NCI-H2081 (cell line): Measurements from ENCODE around the gene MAPRE2.

Source experiments
- DNase-seq, 2 experiments: peaks; one replicate each; lab custom pipeline; 2025; lab: John Stamatoyannopoulos, UW

Gene MAPRE2

DNA sequence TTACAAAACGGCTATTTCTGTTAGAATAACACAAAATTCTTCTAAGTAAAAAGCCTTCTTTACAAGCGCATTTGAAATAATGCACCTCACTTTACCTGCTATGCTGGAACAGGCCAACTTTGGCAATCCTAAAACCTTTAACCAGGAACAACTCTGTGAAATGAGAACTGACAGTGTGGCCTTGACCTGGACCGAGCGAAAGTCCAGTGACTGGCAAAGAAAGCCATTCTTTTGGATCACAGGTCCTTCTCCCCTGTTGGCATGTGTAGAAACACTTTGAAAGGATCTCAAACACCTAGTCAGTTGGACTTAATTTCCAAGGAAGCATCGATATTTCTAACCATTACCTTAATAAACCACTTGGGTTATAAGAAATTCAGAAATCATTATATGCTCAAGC lies 21.2 kb downstream of the MAPRE2 start:
- DNase-seq = no peak

DNA sequence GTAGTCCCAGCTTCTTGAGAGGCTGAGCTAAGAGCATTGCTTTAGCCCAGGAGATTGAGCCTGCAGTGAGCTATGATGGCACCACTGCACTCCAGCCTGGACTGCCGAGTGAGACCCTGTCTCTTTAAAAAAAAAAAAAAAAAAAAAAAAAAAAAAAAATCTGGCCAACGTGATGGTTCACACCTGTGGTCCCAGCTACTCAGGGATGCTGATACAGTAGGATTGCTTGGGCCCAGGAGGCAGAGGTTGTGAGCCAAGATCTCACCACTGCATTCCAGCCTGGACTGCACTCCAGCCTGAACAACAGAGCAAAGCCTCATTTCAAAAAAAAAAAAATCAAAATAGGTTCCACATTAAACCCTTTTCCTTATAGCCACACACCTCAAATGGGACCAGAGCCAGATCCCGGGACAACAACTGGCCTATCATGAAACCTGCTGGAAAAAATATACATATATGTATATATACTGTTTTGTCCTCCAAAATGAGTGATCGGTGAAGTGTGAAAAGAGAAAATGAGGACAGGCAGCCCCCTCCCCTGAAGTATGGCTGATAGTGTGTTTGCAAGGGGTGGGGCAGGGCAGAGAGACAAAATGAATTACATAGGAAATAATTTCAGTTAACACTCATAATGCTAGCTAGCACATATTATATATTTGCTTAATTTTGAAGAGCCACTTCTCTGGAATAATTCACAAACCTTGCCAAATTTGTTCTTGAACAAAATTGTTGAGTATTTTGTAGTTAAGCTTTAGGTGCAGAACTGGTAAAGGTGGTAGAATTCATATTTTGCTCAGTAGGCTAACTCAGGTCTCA lies 22.9 kb downstream of the MAPRE2 start:
- no peak for DNase-seq

DNA sequence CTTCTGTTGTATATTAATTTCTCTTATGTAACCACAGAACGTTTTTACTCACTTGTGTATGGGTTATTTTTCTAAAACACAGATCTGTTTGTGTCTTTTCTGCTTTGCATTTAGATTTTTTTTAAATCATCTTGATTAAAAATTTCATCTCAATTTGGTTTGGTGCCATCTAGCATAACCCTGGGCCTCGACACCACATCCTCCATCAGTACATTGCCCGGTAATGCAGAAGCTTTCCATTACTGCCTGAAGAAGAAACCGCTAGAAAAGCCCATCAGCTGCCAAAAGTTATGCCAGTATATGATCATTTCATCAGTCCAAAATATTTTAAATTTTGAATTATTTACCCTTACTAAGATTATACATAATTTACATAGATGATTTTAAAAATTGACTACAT lies 26.2 kb downstream of the MAPRE2 start:
- DNase-seq = no peak

DNA sequence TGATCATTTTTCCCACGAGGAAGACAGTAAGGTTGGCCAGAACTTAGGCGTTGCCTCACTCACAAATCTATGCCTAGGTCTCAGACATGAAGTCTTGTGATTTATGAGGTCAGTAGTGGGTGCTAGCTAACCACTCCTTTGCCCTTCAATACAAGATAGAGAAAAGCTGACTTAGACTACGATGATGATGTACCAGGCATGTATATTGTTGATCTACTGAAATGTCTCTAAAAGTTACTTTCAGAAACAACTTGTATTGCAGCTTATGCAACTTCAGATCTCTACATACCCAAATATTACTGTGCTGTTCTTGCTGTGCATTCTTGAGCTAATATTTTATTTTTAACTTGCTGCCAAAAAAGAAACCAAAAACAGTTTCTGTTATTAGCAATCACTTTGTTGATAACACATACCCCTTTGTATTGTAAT lies 30.6 kb downstream of the MAPRE2 start:
- DNase-seq = no peak

DNA sequence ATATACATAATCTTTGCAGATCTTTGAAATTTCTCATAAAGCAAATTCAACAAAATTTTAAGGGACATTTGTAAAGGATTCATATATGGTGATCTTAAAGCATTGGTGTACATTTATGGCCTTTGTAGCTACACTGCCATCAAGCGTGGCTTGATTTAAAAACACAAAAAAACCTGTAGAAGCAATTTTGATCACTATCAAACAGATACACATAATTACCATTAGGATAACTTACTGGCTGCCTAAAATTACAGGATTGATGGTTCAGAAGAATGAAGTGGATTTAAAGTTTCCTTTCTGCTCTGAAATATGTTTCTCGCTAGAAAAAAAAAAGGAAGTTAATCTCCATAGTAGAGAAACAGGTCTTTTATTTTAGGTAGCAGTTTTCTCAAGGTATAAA lies 31.4 kb downstream of the MAPRE2 start:
- DNase-seq = no peak

DNA sequence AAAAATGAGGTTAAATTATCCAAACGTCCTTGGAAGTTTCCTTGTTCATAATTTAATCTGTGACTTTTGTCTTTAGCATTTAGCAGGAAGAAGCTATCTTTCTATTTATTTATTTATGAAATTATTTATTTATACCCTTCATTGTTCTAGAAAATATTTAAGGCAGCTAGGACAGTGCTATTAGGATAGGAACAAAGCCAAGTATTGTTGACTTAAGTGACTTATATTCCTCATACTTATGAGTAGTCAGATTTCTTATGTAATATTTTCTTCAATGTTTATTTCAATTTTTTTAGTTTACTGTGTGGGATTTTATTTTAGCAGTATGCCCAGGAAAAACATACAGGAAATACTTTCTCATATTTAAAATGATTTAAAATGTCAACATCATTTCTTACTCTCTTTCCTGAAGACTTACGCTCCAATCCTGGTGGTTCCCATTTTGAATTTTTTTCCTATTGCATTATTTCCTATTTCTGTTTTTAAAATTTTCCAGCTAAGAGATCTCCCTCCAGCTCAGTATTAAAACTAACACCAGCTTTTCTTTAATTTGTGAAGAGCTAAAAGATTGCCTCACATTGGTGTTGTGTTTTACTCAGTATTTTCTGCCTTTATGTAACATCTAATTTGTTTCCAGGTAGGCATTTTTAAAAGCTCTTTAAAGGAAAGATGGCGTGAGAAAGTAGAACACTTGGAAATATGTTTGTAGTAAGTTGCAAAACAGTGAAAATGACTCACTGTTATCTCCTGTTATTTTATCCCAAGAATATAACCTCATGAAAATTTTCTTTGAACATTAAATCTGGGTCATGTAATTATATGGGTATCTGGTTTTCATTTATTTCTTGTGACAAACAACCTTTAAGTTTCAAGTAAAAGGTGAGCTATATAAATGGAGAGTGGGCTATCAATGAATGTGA lies 32.2 kb downstream of the MAPRE2 start:
- DNase-seq = no peak

DNA sequence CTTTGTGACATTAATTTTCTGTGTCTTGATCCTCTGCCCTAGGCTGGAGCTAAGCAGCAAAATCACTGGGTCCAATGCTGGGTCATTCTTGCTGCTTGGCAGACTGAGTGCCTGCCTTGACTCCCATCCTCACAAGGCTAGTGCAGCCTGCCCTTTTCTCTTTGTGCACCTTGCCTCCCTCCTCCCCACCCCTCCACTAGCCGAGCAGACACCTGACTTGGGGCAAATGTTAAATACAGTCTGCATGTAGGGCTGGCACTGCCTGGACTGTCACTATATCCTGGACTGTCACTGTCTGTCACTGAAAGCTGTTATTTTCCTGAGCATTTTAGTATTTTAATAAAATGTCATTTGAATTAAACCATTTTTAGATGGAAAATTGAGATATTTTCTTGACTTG lies 33.4 kb downstream of the MAPRE2 start:
- no peak for DNase-seq

DNA sequence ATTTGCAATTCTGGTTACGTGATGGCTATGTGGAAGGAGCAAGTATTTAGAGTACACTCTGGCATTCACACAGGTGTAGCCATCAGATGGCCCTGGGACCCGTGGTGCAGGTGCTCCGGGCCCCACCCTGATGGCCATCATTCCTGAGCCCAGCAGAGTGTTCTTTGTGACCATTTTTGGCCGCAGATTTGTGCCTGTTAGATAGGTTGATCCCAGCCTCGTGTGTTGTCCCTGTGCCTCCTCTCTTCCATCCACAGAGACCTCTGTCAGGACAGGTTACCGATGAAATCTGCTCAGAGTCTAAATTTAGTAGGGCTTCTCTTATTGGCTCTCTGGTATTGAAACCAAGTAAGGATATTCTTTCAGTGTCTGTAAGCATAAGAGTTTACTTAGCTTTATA lies 33.9 kb downstream of the MAPRE2 start:
- no peak for DNase-seq

DNA sequence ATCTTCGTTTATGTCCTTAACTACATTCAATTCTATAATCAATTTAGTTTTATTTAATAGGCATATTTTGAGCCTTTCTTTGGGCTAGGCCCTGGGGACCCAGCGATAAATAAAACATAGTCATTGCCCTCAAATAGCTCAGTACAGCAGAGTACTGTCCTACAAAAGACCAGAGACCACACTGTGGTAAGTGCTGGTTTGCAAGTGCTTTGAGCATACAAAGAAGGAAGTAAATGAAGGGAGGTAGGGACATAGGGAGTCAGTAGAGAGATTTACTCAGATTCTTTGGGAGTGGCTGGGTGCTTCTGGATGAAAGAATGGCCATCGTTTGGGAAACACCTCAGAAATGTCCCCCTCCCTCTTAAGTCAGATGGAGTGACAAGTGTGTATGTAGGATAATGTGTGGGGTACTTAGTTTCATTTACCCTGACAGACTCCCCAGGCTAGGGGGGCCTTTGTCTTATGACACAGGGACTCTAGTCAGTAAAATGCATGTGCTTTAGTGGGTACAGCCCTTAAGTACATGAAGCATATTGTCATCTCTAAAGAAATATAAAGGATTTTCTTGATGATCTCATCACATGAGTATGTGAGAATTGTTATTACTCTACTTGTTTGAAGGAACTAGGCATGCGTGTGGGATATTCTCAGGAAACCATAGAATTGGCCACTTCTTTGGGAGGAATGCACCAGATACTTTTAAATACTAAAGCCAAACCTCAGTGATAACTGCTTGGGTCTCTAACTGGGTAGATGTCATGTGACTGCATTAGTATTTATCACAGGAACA lies 35.1 kb downstream of the MAPRE2 start:
- no peak for DNase-seq

DNA sequence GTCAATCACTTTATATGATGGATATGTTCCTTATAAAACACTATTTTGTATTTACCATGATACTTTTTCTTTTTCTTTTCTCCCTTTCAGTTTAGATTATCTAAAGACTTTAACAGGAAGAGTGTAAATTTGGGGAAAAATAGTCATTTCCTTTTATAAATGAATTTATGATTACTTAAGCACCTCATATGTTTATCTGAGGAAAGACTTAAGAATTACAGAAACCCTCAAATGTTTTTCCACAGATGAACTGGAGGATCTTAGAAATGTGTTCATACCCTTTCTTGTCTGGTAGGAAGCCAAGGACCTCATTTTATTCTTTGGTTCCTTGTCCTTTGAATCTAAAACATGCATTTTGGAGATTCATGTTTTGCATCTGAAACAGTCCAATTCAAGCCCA lies 36.7 kb downstream of the MAPRE2 start:
- no peak for DNase-seq

DNA sequence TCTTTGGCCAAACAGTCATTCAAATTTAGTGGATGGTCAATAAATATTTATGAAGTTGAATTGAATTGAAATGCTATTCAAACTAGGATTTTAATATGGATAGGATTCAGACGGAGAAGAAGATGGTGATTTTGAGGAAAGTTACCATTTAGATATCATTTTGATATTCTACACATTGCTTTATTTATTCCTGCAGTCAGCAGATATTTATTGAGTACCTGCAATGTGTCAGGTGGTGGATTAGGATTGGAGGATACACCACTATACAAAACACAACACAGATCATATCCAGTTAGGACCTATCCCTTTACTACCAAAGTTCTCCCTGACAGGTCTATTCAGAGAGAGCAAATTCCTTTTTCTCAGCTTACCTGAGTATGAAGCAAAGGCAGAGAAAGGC lies 38.8 kb downstream of the MAPRE2 start:
- no peak for DNase-seq

DNA sequence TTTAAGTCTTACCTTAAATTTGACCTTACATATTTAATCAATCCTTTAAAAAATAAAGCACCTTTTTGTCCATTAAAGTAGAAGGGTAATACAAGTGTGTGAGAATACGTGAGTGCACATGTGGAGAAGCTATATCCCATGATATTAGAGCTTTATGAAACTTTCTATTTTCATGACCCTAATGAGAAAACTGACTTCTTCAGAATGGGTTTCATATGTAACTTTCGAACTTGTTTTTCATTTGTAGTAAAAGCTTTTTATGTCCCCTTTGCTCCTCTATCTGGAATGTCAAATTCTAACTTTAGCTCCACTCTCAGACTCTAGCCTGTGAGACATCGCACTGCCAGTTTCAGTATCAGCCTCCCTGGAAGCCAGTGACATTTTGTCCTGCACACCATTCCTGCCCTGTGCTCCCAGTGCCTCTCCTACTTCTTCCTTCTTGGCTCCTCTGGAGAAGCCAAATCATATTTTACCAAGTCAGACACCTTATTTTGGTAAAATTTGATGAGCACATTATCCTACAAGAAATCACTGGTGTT lies 42.0 kb downstream of the MAPRE2 start:
- no peak for DNase-seq

DNA sequence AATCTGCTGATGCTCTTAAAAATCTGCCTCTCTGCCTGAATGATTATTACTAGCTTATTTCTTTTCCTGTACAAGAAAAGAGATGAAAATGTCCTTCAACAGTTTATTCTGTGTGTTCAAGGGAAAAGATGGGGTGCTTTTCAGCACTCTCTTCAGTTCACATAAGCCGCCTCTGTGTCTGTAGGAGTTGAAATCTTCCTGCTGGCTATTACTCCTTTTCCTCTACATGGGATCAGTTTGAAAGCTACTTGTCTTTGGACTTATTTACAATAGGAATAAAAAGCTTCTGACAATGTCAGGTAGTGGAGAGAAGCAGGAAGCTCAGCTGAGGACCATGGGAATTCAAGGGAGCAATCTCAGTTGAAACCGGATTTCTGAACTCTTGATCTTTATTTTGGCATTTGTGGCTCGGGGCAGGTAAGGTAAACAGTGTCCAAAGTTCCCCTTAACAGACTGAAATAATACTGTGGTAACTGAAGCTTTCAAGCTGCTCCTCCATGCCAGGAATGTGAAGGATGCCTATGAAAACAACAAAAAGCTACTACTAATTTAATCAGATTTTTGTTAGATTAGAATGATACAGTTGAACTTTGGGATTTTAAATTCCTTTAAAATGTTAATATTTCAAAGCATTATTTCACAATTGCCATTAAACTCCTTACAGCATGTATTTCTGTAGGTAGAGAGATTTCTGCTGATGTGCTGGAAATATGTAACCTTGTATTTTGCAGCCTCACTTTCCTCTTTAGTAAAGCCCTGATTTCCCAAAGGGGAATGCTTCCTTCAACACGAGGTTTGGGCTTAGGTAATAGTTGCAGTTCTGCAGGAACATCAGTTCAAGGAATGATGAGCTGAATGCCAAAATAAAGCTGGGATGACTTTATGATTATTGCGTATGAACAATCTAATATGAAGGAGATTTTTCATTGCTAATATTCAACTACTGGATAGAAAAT lies 43.6 kb downstream of the MAPRE2 start:
- no peak for DNase-seq

DNA sequence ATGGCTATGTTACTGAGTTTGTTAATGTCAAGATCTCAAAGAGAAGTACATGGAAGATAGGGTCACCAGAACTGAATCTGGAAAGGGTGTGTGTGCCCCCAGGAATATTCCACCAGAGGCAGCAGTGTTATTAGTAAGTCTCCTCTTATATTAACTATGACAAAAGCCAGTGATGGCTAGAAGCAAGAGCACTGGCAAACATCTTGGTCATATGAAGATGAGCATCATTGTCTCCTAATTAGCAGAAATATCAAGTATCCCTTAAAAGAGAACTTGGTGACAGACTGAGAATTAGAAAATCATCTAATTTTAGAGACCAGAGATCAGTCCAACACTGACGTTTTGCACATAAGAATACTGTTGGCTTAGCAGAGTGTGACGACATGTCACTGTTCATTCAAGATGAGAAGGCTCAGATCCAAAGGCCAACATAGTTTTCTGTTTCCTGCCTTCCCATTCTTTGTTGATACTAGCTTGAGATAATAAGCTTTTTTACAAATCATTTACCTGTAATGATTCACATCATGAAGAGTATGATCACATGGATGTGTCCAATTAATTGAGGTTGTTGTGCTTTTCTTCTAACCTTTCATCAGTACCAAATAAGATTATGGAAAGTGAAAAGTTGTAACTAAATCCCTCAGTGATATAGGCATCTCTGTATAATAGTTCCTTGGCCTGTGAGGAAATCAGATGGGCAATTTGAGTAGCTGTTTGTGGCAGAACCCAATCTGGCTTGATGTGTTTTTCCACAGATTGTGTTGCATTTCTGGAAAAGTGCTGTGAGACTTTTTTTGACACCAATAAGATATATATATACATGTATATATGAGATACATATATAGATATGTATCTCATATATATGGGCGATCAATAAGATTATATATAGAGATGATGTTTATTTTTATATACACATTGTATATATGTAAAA lies 44.5 kb downstream of the MAPRE2 start:
- no peak for DNase-seq

DNA sequence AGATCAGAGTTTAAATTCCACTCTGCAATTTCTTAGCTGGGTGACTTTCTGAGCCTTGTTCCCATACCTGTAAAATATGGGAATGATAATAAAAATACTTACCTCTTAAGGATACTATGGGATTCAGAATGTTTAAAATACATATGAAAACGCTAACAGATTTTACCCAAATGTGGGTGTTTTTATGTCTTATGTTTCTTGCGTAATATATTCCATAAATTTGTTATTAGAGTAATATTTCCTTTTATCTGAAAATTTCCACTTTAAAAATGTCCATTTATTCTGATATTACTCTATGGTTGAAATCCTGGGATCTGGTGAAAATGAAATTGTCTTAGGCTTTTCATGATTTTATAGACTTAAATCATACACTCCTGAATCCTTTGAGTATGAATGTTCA lies 45.5 kb downstream of the MAPRE2 start:
- no peak for DNase-seq

DNA sequence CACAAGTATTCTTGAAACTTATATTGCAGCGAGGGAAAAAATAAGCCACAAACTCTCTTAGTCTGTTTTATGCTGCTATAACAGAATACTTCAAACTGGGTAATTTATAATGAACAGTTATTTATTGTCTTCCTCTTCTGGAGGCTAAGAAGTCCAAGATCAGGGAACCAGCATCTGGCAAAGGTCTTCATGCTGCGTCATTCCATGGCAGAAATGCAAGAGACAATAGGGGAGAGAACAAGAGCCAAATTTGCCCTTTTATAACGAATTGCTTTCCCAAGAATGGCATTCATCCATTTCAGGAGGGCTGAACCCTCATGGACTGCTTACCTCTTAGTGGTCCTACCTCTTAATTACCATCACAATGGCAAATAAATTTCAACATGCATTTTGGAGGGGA lies 46.5 kb downstream of the MAPRE2 start:
- no peak for DNase-seq

DNA sequence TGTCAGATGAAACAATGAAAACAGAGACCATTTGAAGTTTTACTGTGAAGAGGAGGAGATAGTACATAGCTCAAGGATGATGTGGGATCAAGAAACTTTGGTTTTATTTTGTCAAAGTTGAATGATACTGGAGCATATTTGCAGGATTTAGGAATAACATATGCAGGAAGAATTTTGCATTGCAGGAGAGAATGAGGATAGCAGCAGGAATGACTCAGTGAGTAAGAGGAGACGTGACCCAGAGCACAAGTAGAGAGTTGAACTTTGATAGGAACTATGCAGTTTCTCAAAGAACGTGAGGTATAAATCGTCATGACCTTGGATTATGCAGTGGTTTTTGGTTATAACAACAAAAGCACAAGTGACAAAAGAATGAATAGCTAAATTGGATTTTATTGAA lies 47.7 kb downstream of the MAPRE2 start:
- DNase-seq = no peak

DNA sequence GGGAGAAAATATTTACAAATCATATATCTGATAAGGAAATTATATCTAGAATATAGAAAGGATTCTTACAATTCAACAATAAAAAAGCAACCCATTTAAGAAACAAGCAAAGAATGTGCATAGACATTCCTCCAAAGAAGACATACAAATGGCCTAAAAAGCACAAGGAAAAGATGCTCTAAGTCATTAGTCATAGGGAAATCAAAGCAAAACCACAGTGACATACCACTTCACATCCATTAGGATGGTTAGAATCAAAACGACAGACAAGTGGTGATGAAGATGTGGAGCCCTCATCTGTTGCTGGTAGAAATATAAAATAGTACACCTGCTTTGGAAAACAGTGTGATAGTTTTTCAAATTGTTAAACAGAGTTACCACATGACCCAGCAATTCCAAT lies 48.2 kb downstream of the MAPRE2 start:
- no peak for DNase-seq

DNA sequence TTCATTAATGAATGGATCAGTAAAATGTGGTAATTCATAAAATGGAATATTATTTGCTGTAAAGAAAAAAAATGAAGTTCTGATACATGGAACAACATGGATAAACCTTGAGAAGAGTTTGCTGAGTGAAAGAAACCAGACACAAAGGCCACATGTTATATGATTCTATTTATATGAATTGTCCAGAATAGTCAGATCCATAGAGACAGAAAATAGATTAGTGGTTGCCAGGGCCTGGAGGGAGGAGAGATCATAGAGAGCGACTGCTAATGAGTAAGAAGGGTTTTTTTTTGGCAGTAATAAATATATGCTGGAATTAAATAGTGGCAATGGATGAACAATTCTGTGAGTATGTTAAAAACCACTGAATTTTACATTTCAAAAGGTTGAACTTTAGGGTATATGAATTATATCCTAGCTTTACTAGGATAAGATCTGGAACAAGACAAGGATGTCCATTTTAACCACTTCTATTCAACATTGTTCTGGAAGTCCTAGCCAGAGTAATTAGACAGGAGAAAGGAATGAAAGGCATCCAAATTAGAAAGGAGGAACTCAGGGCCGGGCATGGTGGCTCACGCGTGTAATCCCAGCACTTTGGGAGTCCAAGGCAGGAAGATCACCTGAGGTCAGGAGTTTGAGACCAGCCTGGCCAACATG lies 48.8 kb downstream of the MAPRE2 start:
- no peak for DNase-seq
